ENCODE measurements around the gene PACS1.

PACS1 gene

GRCh38 chr11:66190786-66191185 is 120.7 kb downstream of the PACS1 start:
- DNase-seq = no peak

- no peak for DNase-seq
Measured at GRCh38 chr11:66192181-66192863, 122.2 kb downstream of the PACS1 start.

- DNase-seq = no peak
Measured at GRCh38 chr11:66194391-66194790, 124.3 kb downstream of the PACS1 start.

GRCh38 chr11:66195867-66196266 is 125.8 kb downstream of the PACS1 start:
- DNase-seq = no peak

GRCh38 chr11:66203847-66204246 is 133.8 kb downstream of the PACS1 start:
- DNase-seq = no peak

- no peak for DNase-seq
Measured at GRCh38 chr11:66204412-66204811, 134.3 kb downstream of the PACS1 start.

- no peak for DNase-seq
Measured at GRCh38 chr11:66207816-66208215, 137.7 kb downstream of the PACS1 start.

GRCh38 chr11:66211100-66211499 is 141.0 kb downstream of the PACS1 start:
- no peak for DNase-seq

GRCh38 chr11:66216911-66217310 is 146.8 kb downstream of the PACS1 start:
- DNase-seq = no peak

GRCh38 chr11:66218036-66218435 is 148.0 kb downstream of the PACS1 start:
- no peak for DNase-seq

GRCh38 chr11:66218846-66219620 is 149.0 kb downstream of the PACS1 start:
- no peak for DNase-seq

- no peak for DNase-seq
Measured at GRCh38 chr11:66219846-66220565, 149.9 kb downstream of the PACS1 start.

- no peak for DNase-seq
Measured at GRCh38 chr11:66220566-66220935, 150.5 kb downstream of the PACS1 start.

GRCh38 chr11:66221012-66221411 is 150.9 kb downstream of the PACS1 start:
- no peak for DNase-seq

GRCh38 chr11:66221726-66222236 is 151.7 kb downstream of the PACS1 start:
- DNase-seq = no peak

GRCh38 chr11:66222358-66223149 is 152.5 kb downstream of the PACS1 start:
- DNase-seq = peak; percentile 75

- DNase-seq = no peak
Measured at GRCh38 chr11:66224226-66224855, 154.3 kb downstream of the PACS1 start.

- DNase-seq = no peak
Measured at GRCh38 chr11:66225066-66225465, 155.0 kb downstream of the PACS1 start.

GRCh38 chr11:66226101-66226500 is 156.0 kb downstream of the PACS1 start:
- no peak for DNase-seq

GRCh38 chr11:66227700-66228099 is 157.6 kb downstream of the PACS1 start:
- DNase-seq = no peak

- DNase-seq = no peak
Measured at GRCh38 chr11:66228521-66228920, 158.4 kb downstream of the PACS1 start.

GRCh38 chr11:66230156-66230555 is 160.1 kb downstream of the PACS1 start:
- DNase-seq = no peak

Measured in NCI-H1694 treated with DMSO at 0.1 percent for 48 hours (cell line).